Memory B cell (primary cell): ENCODE data around the gene SORCS1.

Experiments used
- ATAC-seq: fragments of 150-1000 bp; cut with Tn5 transposase; 2 replicates; pipeline ENCODE4 v1.10.0; 2021; ENCODE audit warnings: low read depth, mild to moderate bottlenecking, moderate library complexity
- DNase-seq, 2 donors: peaks; one replicate each; pipeline ENCODE4 v3.0.0; 2022; ENCODE audit warnings: low spot score in 2 of 2
- H3K27ac Mint-ChIP-seq: one replicate; pipeline ENCODE4 v1.8.0; 2022; ENCODE audit warnings: mild to moderate bottlenecking, moderate library complexity, mixed read lengths
- H3K27me3 Mint-ChIP-seq: one replicate; pipeline ENCODE4 v1.8.0; 2022; ENCODE audit warnings: mixed read lengths
- H3K36me3 Mint-ChIP-seq: one replicate; pipeline ENCODE4 v1.8.0; 2022; ENCODE audit warnings: mild to moderate bottlenecking, mixed read lengths
- H3K4me1 Mint-ChIP-seq: one replicate; pipeline ENCODE4 v1.8.0; 2022; ENCODE audit warnings: mixed read lengths
- H3K4me3 Mint-ChIP-seq: one replicate; pipeline ENCODE4 v1.8.0; 2022; ENCODE audit warnings: mild to moderate bottlenecking, moderate library complexity, mixed read lengths
- H3K9me3 Mint-ChIP-seq: one replicate; pipeline ENCODE4 v1.8.0; 2022; ENCODE audit warnings: mixed read lengths

Gene SORCS1

DNA sequence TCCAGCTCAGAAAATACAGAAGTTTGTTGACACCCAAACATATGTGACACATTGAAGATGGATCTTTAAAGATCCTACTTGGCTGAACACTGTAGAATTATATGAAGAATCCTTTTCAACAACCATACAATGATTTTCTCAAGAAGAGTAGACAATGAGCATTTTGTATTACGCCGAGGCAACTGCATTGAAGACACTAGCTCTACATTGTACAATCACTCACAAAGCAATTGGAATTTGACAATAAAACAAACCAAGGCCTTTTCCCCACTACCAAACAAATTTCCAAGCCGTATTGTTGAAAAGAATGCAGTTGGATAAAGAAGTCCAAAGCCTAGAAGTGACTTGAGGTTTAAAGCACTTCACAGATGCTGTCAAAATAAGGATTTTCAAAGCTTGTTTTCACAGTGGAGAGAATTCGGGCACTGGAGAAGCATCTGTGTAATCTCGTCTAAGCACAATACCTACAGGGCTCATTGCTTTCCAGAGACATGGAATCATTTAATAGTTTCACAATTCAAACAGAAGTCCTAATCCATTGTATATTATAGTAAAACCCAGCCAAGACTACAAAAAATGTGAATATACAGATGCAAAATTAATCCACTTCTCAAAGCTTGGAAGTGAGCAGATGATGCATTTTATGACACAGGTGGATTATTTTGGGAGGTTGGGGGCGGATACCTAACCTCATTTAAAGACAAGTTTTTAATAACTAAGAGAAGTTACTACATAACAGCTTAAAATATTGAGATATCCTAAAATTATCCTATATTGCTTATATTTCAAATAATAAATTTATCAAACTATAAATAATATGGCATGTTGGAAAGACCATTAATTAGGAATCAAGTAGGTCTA, 78.6 kb downstream of the SORCS1 start:
- no peaks in the 10 kb centered on the region for H3K36me3 Mint-ChIP-seq
- no peaks in the 10 kb centered on the region for H3K4me1 Mint-ChIP-seq
- no peak overlapping the region for H3K27ac Mint-ChIP-seq
- no peaks in the 10 kb centered on the region for H3K27me3 Mint-ChIP-seq
- peaks cover 2% of the 10 kb centered on the region for H3K9me3 Mint-ChIP-seq
- no peak for DNase-seq
- ATAC-seq: no peak
- no peak overlapping the region for H3K4me3 Mint-ChIP-seq

DNA sequence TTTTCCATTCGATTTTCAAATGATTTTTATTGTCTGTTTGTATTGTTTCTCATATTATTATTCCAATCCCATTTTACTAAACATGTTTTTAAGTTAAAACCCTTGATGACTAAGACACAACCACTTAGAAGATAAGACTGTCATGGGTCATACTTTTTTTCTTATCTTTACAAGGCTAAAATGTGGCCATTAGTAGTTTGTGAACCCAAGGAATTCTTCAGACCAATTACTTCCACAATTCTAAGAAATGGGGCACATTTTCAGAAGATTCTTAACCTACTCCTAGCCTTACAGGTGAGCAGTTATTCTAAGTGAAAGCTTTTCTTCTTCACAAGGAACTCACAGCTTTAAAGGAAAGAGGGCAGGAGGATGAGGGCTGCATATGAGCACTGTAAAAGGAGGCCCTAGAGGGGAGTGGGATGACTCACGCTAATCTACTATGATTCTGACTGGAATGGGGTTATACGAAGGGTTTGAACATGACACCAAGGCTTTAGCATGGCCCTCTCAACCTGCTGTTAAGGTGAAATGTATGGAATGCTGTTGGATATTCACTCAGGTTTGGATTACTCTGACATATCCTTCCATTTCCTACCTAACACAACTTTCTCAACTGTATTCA, 81.0 kb downstream of the SORCS1 start:
- Mint-ChIP-seq H3K36me3 (no peaks in the 10 kb centered on the region), H3K9me3 (no peaks in the 10 kb centered on the region), H3K27me3 (no peaks in the 10 kb centered on the region), H3K27ac (no peak overlapping the region), H3K4me1 (no peaks in the 10 kb centered on the region), H3K4me3 (no peak overlapping the region)
- no peak for DNase-seq
- no peak for ATAC-seq

DNA sequence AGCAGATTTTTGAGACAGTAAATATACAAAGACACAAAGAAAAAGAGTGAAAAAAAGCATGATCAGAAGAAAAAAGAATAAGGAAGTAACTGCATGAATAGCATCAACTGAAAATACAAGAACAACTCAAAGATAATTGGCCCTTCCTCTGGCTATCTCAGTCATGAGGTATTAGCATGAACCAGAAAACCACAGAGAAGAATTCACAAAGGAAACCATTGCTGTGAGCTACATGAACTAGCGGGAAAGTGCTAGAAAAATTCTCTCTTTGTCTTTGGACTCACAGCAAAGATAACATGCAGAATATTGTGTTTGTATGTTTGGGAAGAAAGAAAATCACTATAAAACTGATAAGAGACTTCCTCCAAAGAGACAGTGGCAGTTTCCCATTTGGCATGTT, 82.9 kb downstream of the SORCS1 start:
- Mint-ChIP-seq H3K4me3 (no peak overlapping the region), H3K4me1 (no peaks in the 10 kb centered on the region), H3K9me3 (no peaks in the 10 kb centered on the region), H3K27ac (no peak overlapping the region), H3K36me3 (no peaks in the 10 kb centered on the region), H3K27me3 (no peaks in the 10 kb centered on the region)
- no peak for DNase-seq
- no peak for ATAC-seq

DNA sequence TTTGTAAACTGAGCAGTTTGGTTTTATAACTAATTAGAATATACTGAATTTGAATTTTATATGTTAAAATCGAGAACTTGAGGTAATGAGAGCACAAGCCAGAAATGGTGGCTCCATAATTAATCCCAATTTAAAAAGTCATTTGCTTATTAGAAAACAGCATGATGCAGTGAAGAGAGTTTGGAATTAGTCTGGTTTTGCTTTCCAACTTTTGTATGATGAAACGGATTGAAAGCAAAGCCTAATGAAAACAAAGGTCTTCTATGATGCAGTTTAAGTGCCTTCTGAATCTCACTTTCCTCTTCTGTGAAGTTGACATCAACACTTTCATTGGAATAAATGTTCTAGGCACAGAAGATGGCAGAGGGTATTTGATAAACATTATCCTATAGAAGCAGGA, 89.4 kb downstream of the SORCS1 start:
- Mint-ChIP-seq H3K27me3 (no peaks in the 10 kb centered on the region), H3K36me3 (no peaks in the 10 kb centered on the region), H3K9me3 (no peaks in the 10 kb centered on the region), H3K4me1 (no peaks in the 10 kb centered on the region), H3K4me3 (no peak overlapping the region), H3K27ac (no peak overlapping the region)
- ATAC-seq: no peak
- no peak for DNase-seq

DNA sequence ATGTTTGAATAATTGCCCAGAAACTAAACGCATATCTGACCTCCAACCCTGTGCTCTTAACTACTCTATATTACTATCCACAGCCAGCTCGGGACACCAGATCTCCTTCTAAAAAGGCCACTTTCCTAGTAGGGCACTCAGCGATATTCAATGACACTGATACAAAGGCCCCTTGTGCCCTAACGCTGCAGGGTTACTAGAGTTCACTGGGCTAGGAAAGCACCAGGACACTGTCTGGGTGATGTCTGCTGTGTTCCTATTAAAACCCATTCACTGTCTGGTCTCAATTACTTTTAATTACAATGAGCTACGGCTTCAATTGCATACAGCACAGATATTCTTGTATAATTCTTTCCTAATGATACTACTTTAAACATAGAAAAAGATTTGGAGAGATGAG, 91.7 kb downstream of the SORCS1 start:
- no peaks in the 10 kb centered on the region for H3K9me3 Mint-ChIP-seq
- ATAC-seq: no peak
- no peaks in the 10 kb centered on the region for H3K4me1 Mint-ChIP-seq
- H3K36me3 Mint-ChIP-seq: no peaks in the 10 kb centered on the region
- H3K27me3 Mint-ChIP-seq: peaks cover 2% of the 10 kb centered on the region
- no peak for DNase-seq
- H3K27ac Mint-ChIP-seq: no peak overlapping the region
- no peak overlapping the region for H3K4me3 Mint-ChIP-seq

DNA sequence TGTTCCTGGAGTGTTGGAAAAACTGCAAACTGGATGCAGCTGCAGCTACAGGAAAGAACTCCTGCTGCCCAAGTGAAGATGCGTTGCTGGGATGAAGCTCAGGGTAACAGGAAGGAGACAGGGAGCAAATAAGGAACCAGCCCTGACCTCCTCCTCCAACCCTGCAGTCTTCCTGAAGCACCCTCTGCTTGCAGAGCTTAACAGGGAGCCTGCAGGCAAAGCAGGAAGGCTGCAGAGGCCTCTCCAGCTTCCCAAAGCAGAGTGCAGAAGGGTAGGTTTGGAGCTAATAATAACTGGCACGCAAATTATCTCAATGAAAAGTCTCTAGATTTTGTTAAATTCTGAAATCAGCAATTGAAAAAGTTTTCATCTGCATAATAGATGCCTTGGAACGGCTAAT, 92.5 kb downstream of the SORCS1 start:
- Mint-ChIP-seq H3K36me3 (no peaks in the 10 kb centered on the region), H3K4me3 (no peak overlapping the region), H3K27ac (no peak overlapping the region), H3K9me3 (no peaks in the 10 kb centered on the region), H3K27me3 (peaks cover 2% of the 10 kb centered on the region), H3K4me1 (no peaks in the 10 kb centered on the region)
- DNase-seq: no peak
- ATAC-seq: no peak

DNA sequence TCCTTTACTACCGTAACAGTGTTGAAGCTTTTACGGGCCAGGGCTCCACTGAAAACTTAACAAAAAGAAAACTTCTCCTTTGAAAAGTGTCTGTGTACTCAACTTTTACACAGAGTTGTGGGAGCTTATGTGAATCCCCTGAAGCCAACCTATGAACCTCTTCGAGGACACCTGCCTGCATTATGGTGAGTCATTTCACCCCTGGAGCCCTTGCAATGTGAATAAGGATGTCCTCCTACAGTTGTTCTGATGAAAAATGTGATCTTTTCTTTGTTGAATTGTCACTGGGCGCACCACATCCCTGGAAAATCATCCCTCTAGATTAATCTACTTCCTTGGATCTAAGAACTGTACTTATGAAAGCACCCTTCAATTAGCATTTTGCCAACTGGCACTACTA, 93.2 kb downstream of the SORCS1 start:
- Mint-ChIP-seq H3K36me3 (no peaks in the 10 kb centered on the region), H3K27ac (no peak overlapping the region), H3K9me3 (no peaks in the 10 kb centered on the region), H3K4me3 (no peak overlapping the region), H3K27me3 (peaks cover 2% of the 10 kb centered on the region), H3K4me1 (no peaks in the 10 kb centered on the region)
- ATAC-seq (no peak), DNase-seq (no peak)

DNA sequence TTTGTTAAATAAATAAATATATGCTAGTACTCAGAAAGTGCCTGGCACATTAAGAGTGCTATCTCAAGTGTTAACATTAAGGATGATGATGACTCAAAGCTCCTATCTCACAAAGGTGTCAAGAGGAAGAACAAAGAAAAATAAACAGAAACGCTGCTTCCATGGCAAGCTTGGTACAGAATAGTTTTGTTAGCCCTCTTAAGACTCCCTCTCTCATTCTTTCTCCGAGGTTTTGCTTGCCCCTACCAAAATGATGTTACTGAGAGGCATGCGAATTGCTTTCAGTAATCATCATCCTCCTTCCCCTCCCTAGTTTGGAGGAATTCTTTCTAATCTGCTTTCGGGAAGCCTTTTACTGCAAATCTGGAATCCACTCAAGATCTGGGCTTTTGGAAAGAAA, 96.7 kb downstream of the SORCS1 start:
- Mint-ChIP-seq H3K4me1 (no peaks in the 10 kb centered on the region), H3K4me3 (no peak overlapping the region), H3K27ac (no peak overlapping the region), H3K9me3 (peaks cover 3% of the 10 kb centered on the region), H3K27me3 (peaks cover 2% of the 10 kb centered on the region), H3K36me3 (no peaks in the 10 kb centered on the region)
- DNase-seq (no peak), ATAC-seq (no peak)

DNA sequence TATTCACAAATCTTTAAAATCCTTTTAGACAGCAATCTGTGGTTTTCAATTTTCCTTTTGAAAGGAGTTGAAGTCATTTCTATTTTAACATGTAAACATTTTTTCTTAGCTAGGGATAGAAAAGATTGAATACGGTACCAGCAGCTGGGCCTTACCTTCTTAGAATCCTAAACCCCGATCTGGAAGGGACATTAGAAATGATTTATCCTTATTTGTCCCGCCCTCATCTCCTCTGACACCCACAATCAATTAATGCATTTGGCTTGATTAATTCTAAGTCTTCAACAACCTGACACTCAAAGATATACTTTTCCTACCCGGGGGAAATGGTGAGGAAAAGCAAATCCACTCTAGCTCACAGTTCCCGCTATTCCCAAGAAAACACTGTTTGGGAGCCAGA, 100.4 kb downstream of the SORCS1 start:
- DNase-seq (no peak), ATAC-seq (no peak)
- Mint-ChIP-seq H3K27me3 (peaks cover 2% of the 10 kb centered on the region), H3K9me3 (peaks cover 3% of the 10 kb centered on the region), H3K27ac (no peak overlapping the region), H3K4me3 (no peak overlapping the region), H3K36me3 (no peaks in the 10 kb centered on the region), H3K4me1 (no peaks in the 10 kb centered on the region)

DNA sequence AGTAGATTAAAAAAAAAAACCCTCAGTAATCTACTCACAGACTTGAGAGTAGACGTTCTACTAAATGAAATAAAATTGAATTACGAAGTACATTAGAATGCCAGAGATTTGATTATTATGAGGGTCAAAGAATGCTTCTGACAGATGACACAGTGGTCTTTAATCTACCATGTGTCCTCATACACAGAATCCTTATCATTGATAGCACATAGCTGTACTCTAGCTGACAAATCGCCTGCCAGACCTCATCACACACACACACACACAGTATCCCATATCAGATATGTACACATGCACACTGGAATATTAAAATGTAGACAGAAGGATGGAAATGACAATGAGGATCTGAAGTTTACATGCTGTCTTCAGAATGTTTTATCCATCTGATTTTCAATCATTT, 104.6 kb downstream of the SORCS1 start:
- H3K9me3 Mint-ChIP-seq: peaks cover 1% of the 10 kb centered on the region
- no peaks in the 10 kb centered on the region for H3K4me1 Mint-ChIP-seq
- no peak for DNase-seq
- H3K27ac Mint-ChIP-seq: no peak overlapping the region
- no peaks in the 10 kb centered on the region for H3K36me3 Mint-ChIP-seq
- H3K4me3 Mint-ChIP-seq: no peak overlapping the region
- H3K27me3 Mint-ChIP-seq: peaks cover under 1% of the 10 kb centered on the region
- ATAC-seq: no peak

DNA sequence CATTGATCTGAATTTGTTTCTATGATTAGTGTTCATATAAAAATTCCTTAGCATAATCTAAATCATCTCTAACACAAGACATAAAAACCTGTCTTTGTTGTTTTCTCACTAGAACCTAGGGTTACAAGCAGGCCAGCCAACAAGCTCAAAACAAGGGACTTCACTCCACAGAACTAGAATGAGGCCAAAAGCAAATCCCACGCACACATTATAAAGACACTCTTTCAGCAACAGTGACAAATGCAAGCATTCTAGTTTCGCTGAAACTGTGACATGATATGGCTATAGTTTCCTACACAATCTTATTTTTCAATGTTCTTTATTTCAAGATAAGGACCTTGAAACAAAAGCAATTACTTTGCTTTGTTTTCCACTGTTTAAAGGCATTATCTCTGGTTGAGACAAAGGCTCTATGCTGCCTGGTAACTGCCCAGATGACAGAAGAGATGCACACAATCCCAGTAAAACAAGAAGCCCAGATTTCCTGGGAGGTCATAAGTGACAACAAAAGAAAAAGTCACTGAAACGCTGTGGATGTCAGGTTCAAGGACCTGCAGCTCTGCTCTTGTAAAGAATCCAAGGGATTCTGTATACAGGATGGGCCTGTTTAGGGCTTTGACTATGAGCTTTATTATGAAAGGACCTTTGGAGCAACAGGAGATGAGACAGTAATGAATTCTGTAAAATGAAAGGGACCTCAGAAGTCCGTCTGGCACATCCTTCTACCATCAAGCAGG, 105.3 kb downstream of the SORCS1 start:
- Mint-ChIP-seq H3K9me3 (peaks cover 1% of the 10 kb centered on the region), H3K4me3 (no peak overlapping the region), H3K36me3 (no peaks in the 10 kb centered on the region), H3K27ac (no peak overlapping the region), H3K27me3 (peaks cover 2% of the 10 kb centered on the region), H3K4me1 (no peaks in the 10 kb centered on the region)
- ATAC-seq (no peak), DNase-seq (no peak)

DNA sequence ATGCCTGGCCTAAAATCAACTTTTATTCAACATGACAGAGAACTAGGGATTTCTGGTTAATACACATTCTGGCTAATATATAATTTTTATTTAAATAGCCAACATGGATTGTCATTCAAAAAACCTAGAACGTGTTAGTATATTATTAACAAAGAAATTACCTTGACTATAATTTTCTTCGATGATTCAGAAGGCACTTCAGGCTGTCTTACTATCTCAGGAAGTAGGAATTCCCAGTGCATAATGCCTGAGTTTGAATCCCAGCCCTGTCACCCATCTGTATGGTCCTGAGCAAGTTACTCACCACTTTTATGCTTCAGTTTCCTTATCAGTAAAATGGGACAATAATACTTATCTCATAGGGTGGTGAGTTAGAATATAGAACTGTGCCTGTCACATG, 106.2 kb downstream of the SORCS1 start:
- Mint-ChIP-seq H3K27me3 (peaks cover 2% of the 10 kb centered on the region), H3K9me3 (peaks cover 2% of the 10 kb centered on the region), H3K36me3 (no peaks in the 10 kb centered on the region), H3K27ac (no peak overlapping the region), H3K4me3 (no peak overlapping the region), H3K4me1 (no peaks in the 10 kb centered on the region)
- DNase-seq (no peak), ATAC-seq (no peak)

DNA sequence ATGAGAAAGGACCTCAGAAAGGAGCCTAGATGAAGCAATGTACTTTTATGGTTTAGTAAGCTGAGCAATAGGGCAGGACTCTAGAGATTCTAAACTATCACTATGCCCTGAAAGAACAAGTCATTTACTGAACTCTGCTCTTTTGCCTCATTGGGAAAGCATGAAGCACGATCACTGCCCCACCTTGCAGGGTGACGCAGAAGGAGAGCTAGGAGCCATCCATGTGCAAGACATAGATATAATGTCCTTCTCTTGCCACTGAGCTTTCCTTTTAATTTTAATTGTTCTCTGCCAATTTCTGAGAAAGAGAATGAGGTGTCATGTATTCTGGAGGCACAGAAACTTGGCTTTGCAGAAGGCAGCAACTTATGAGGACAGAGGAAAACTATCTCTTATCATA, 108.3 kb downstream of the SORCS1 start:
- DNase-seq: no peak
- Mint-ChIP-seq H3K4me3 (no peak overlapping the region), H3K27ac (no peak overlapping the region), H3K4me1 (no peaks in the 10 kb centered on the region), H3K36me3 (no peaks in the 10 kb centered on the region), H3K27me3 (peaks cover 2% of the 10 kb centered on the region), H3K9me3 (peaks cover 2% of the 10 kb centered on the region)
- no peak for ATAC-seq

DNA sequence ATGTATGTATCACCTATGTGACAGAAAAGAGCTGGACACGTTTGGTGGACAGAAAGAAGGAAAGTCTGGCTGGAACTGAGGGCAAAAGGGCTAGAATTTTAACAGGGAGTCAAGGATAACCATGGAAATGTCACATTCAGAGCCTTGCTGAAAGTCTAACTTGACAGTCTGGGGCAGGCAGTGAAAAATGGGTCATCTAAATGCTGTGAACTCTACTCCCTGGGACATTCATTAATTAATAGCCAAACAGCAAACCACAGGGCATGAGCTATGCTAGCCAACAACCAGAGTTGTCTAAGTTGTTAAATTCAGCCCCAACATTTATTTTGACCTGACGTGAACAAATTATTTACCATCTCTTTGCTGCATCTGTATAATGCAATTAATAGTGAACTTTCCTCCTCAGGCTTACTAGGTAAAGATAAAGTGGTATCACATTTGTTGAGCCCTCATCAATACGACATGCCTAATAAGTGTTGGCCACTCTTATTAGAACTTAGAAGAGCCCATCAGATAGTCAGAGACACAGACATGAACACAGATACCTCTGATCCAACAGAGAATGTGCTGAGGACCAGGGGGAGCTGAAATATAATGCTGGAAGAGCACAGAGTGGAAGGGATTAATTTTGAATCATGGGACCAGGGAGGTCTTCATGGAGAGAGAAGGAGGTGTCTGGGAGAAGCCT, 109.9 kb downstream of the SORCS1 start:
- Mint-ChIP-seq H3K9me3 (peaks cover 2% of the 10 kb centered on the region), H3K4me1 (no peaks in the 10 kb centered on the region), H3K36me3 (no peaks in the 10 kb centered on the region), H3K27ac (no peak overlapping the region), H3K27me3 (peaks cover 2% of the 10 kb centered on the region), H3K4me3 (no peak overlapping the region)
- ATAC-seq (no peak), DNase-seq (no peak)
